Measurements from ENCODE around the gene GRID2. TPM values are rescaled to one million over a fixed set of nuclear protein-coding genes. Genes with fewer than 3 reads are reported as not detected.

Gene GRID2
- total RNA-seq, 1 experiment from 2014 or later = not detected

DNA sequence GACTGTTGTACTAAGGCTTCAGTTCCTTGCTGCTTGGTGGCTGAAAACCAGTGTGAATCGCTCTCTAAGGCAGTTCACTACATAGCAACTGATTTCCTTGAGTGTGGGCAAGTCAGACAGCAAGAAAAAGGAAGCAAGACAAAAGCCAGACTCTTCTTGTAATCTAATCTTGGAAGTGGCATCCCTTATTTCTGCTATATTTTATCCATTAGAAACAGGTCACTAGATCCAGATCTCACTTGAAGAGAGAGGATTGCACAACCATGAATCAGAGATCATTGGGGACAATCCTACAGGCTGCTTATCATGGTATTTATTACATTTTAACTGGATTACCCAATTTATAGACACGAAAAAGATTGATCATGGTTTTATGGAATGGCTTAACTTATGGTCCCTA lies 684.5 kb downstream of the GRID2 start:
- H3K27me3 Mint-ChIP-seq (ENCODE audit: insufficient read depth, unreplicated experiment) = no peaks in the 10 kb centered on the region
- ChIA-PET POLR2A (no interaction called here), CTCF (no interaction called here)
- H3K9me3 Mint-ChIP-seq (ENCODE audit: unreplicated experiment) = no peaks in the 10 kb centered on the region
- H3K4me3 Mint-ChIP-seq (ENCODE audit: unreplicated experiment) = no peak overlapping the region
- H3K27me3 ChIP-seq (replicated peaks; ENCODE audit: control insufficient read depth, insufficient read depth, low read length) = no peaks in the 10 kb centered on the region
- no peaks in the 10 kb centered on the region for H3K4me1 ChIP-seq
- no TSS peak for BruUV-seq (replicated peaks)
- no peak overlapping the region for H3K27ac Mint-ChIP-seq (ENCODE audit: unreplicated experiment)
- TF ChIP-seq, protein P1, sequence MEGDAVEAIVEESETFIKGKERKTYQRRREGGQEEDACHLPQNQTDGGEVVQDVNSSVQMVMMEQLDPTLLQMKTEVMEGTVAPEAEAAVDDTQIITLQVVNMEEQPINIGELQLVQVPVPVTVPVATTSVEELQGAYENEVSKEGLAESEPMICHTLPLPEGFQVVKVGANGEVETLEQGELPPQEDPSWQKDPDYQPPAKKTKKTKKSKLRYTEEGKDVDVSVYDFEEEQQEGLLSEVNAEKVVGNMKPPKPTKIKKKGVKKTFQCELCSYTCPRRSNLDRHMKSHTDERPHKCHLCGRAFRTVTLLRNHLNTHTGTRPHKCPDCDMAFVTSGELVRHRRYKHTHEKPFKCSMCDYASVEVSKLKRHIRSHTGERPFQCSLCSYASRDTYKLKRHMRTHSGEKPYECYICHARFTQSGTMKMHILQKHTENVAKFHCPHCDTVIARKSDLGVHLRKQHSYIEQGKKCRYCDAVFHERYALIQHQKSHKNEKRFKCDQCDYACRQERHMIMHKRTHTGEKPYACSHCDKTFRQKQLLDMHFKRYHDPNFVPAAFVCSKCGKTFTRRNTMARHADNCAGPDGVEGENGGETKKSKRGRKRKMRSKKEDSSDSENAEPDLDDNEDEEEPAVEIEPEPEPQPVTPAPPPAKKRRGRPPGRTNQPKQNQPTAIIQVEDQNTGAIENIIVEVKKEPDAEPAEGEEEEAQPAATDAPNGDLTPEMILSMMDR (IDR thresholded peaks at IDR 0.05; ENCODE audit: insufficient read depth in 1 of 2, low read depth in 1 of 2, low read length in 1 of 2, severe bottlenecking in 1 of 2, unreplicated experiment in 1 of 2) = no peak
- DNase-seq = no peak
- no peaks in the 10 kb centered on the region for H3K36me3 Mint-ChIP-seq (ENCODE audit: insufficient read depth, unreplicated experiment)
- H3K4me3 ChIP-seq (ENCODE audit: low read depth, low read length) = no peak overlapping the region
- H3K9me3 ChIP-seq = no peaks in the 10 kb centered on the region
- intact Hi-C loops (cut with micrococcal nuclease; ENCODE audit: unreplicated experiment) = no loop called here
- no peaks in the 10 kb centered on the region for H3K36me3 ChIP-seq (ENCODE audit: control insufficient read depth, insufficient read depth, low read length)
- H3K4me1 Mint-ChIP-seq (ENCODE audit: low read depth, unreplicated experiment) = no peaks in the 10 kb centered on the region

DNA sequence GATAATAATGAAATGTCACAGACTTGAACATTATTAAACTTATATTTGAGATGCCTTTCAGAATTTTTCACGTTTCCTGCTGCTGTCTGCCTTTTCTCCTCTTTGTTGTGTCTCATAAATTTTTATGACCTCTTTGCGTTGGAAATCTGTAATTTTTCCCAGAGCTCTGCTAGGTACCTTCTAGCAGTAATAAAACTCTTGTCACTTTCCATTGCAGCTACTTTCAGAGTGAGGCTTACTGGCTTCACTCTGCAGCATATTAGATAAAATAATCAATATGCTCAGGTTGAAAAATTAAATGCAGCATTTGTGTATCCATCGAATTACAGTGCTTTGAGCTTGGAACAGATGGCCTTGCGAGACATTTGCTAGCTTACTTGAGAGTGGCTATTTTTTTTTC lies 689.0 kb downstream of the GRID2 start:
- TF ChIP-seq, protein P1 (IDR thresholded peaks at IDR 0.05; ENCODE audit: insufficient read depth in 1 of 2, low read depth in 1 of 2, low read length in 1 of 2, severe bottlenecking in 1 of 2, unreplicated experiment in 1 of 2) = no peak
- CTCF ChIA-PET = no interaction called here
- POLR2A ChIA-PET = no interaction called here
- Histone ChIP-seq H3K4me1 (no peaks in the 10 kb centered on the region), H3K27me3 (replicated peaks; ENCODE audit: control insufficient read depth, insufficient read depth, low read length) (no peaks in the 10 kb centered on the region), H3K9me3 (no peaks in the 10 kb centered on the region), H3K36me3 (ENCODE audit: control insufficient read depth, insufficient read depth, low read length) (no peaks in the 10 kb centered on the region), H3K4me3 (ENCODE audit: low read depth, low read length) (no peak overlapping the region)
- no peak for DNase-seq
- no peaks in the 10 kb centered on the region for H3K36me3 Mint-ChIP-seq (ENCODE audit: insufficient read depth, unreplicated experiment)
- no peaks in the 10 kb centered on the region for H3K4me1 Mint-ChIP-seq (ENCODE audit: low read depth, unreplicated experiment)
- H3K27me3 Mint-ChIP-seq (ENCODE audit: insufficient read depth, unreplicated experiment) = no peaks in the 10 kb centered on the region
- H3K4me3 Mint-ChIP-seq (ENCODE audit: unreplicated experiment) = no peak overlapping the region
- H3K27ac Mint-ChIP-seq (ENCODE audit: unreplicated experiment) = no peak overlapping the region
- H3K9me3 Mint-ChIP-seq (ENCODE audit: unreplicated experiment) = no peaks in the 10 kb centered on the region
- BruUV-seq (replicated peaks) = no TSS peak
- intact Hi-C loops (cut with micrococcal nuclease; ENCODE audit: unreplicated experiment) = no loop called here

GRCh38 chr4:92994727-92995126 lies 691.0 kb downstream of the GRID2 start:
- intact Hi-C loops (cut with micrococcal nuclease; ENCODE audit: unreplicated experiment) = no loop called here
- POLR2A ChIA-PET = no interaction called here
- Mint-ChIP-seq H3K4me1 (ENCODE audit: low read depth, unreplicated experiment) (no peaks in the 10 kb centered on the region), H3K9me3 (ENCODE audit: unreplicated experiment) (no peaks in the 10 kb centered on the region), H3K36me3 (ENCODE audit: insufficient read depth, unreplicated experiment) (no peaks in the 10 kb centered on the region), H3K27ac (ENCODE audit: unreplicated experiment) (no peak overlapping the region), H3K4me3 (ENCODE audit: unreplicated experiment) (no peak overlapping the region), H3K27me3 (ENCODE audit: insufficient read depth, unreplicated experiment) (no peaks in the 10 kb centered on the region)
- Histone ChIP-seq H3K9me3 (no peaks in the 10 kb centered on the region), H3K36me3 (ENCODE audit: control insufficient read depth, insufficient read depth, low read length) (no peaks in the 10 kb centered on the region), H3K4me3 (ENCODE audit: low read depth, low read length) (no peak overlapping the region), H3K27me3 (replicated peaks; ENCODE audit: control insufficient read depth, insufficient read depth, low read length) (no peaks in the 10 kb centered on the region), H3K4me1 (no peaks in the 10 kb centered on the region)
- DNase-seq = no peak
- no TSS peak for BruUV-seq (replicated peaks)
- CTCF ChIA-PET = no interaction called here
- TF ChIP-seq, protein P1 (IDR thresholded peaks at IDR 0.05; ENCODE audit: insufficient read depth in 1 of 2, low read depth in 1 of 2, low read length in 1 of 2, severe bottlenecking in 1 of 2, unreplicated experiment in 1 of 2) = no peak
